Panc1 (cell line): ENCODE measurements around the gene KRT15. TPM values are rescaled to one million over a fixed set of nuclear protein-coding genes. Genes with fewer than 3 reads are reported as not detected.
A peak's percentile ranks its signal among the peaks of the same experiment; 100 is the strongest.

Source experiments
- ATAC-seq: fragments of 200-7000 bp; cut with Tn5 transposase; 2 replicates; pipeline ENCODE4 v1.9.1; 2020; ENCODE audit warnings: mild to moderate bottlenecking, moderate library complexity
- Bru-seq: library from RNA; stranded (reverse); fragments of 400-500 nt; gene quantifications from one replicate; lab custom pipeline; 2021; lab: Mats Ljungman, UMichigan
- BruChase-seq, 2 experiments: library from RNA; stranded (reverse); fragments of 400-500 nt; gene quantifications; one replicate each; lab custom pipeline; 2021; lab: Mats Ljungman, UMichigan
- BruUV-seq: library from RNA; stranded (reverse); fragments of 400-500 nt; replicated peaks from 2 replicates; lab custom pipeline; 2021; lab: Mats Ljungman, UMichigan
- CTCF ChIA-PET: fragments of 300-600 bp; sonication (Branson Sonifier 250); formaldehyde crosslinking; loops from one replicate; lab custom pipeline; 2022; ENCODE audit warnings: antibody characterized with exemption; lab: Charles Lee
- POLR2A ChIA-PET: fragments of 300-600 bp; sonication (Branson Sonifier 250); formaldehyde crosslinking; loops from one replicate; lab custom pipeline; 2022; ENCODE audit warnings: antibody characterized with exemption; lab: Charles Lee
- DNase-seq: peaks from one replicate; pipeline ENCODE4 v3.0.0-alpha.2; 2010; ENCODE audit warnings: low read depth, low spot score
- H3K27ac ChIP-seq: 2 replicates; pipeline ENCODE4 v1.5.1; 2011; ENCODE audit warnings: mild to moderate bottlenecking, low read length, inconsistent platforms
- H3K27me3 ChIP-seq: fragments of 200-500 bp; sonication (Bioruptor generic); 2 replicates; pipeline ENCODE4 v1.6.0; 2014; ENCODE audit warnings: low read length, inconsistent platforms; ENCODE audit not compliant: control insufficient read depth, insufficient read depth
- H3K36me3 ChIP-seq: fragments of 200-500 bp; sonication (Bioruptor generic); 2 replicates; pipeline ENCODE4 v1.5.1; 2014; ENCODE audit warnings: inconsistent platforms, mild to moderate bottlenecking, low read length, moderate library complexity; ENCODE audit not compliant: control insufficient read depth, insufficient read depth
- H3K4me1 ChIP-seq: 2 replicates; pipeline ENCODE4 v1.5.1; 2011; ENCODE audit warnings: inconsistent platforms, mild to moderate bottlenecking, low read length, moderate library complexity; ENCODE audit not compliant: control insufficient read depth, insufficient read depth
- H3K4me3 ChIP-seq, 2 experiments: 2 replicates each; pipeline ENCODE4 v1.5.1; 2011 to 2012; ENCODE audit warnings: low read depth in 2 of 2, low read length in 2 of 2, mild to moderate bottlenecking in 2 of 2, inconsistent platforms in 1 of 2, moderate library complexity in 1 of 2
- H3K9me3 ChIP-seq: fragments of 200-500 bp; sonication (Bioruptor generic); 2 replicates; pipeline ENCODE4 v1.5.1; 2014; ENCODE audit warnings: low read depth, mild to moderate bottlenecking, inconsistent platforms, low read length, moderate library complexity; ENCODE audit not compliant: control insufficient read depth, insufficient read depth
- CTCF ChIP-seq: fragments of 450-650 bp; IDR thresholded peaks from 2 replicates; pipeline ENCODE4 v1.5.1; 2017; ENCODE audit warnings: mild to moderate bottlenecking
- POLR2AphosphoS5 ChIP-seq: IDR thresholded peaks from 2 replicates; pipeline ENCODE4 v1.6.1; 2012; ENCODE audit warnings: mild to moderate bottlenecking, low read depth, low read length, moderate library complexity
- REST ChIP-seq, 2 experiments: IDR thresholded peaks; 2 replicates each; pipeline ENCODE4 v1.6.1; 2011 to 2012; ENCODE audit warnings: low read depth in 2 of 2, control low read depth in 1 of 2, low read length in 1 of 2, mild to moderate bottlenecking in 1 of 2, moderate library complexity in 1 of 2; ENCODE audit not compliant: insufficient read depth in 1 of 2
- SIN3A ChIP-seq: IDR thresholded peaks from 2 replicates; pipeline ENCODE4 v1.6.1; 2012; ENCODE audit warnings: low read depth, mild to moderate bottlenecking, low read length, moderate library complexity, borderline replicate concordance; ENCODE audit not compliant: insufficient read depth
- TCF7L2 ChIP-seq: IDR thresholded peaks from 2 replicates; pipeline ENCODE4 v1.6.1; 2011; ENCODE audit warnings: mild to moderate bottlenecking, low read depth, low read length, inconsistent platforms
- in situ Hi-C: cut with HindIII; loops from 2 replicates; pipeline ENCODE4 v1.10.0; 2016; ENCODE audit warnings: low sequenced_read_pairs, low pct_unique_long_range_greater_than_20kb
- intact Hi-C: fragments of 100-400 bp; cut with micrococcal nuclease; formaldehyde crosslinking; loops from one replicate; pipeline ENCODE4 v1.10.0; 2022; ENCODE audit not compliant: unreplicated experiment
- long read RNA-seq: library from polyadenylated mRNA; unstranded; transcript quantifications from one replicate; pipeline ENCODE4 v2.0.0, GENCODE V29; 2021; ENCODE audit not compliant: unreplicated experiment
- polyA plus RNA-seq: library from polyadenylated mRNA; unstranded; fragments of >200 nt; gene quantifications from one replicate; pipeline ENCODE4 v1.2.1, GENCODE V29; 2012; ENCODE audit warnings: missing spikeins; ENCODE audit not compliant: insufficient read length
- total RNA-seq: library from RNA; stranded (reverse); gene quantifications from one replicate; pipeline ENCODE4 v1.2.1, GENCODE V29; 2021; ENCODE audit not compliant: unreplicated experiment

The KRT15 gene
- total RNA-seq (70.4 TPM), Bru-seq, nascent RNA (percentile 70 among the genes with signal in this experiment), BruChase-seq, experiment 1, labeled RNA remaining after a 2-hour chase (percentile 69 among the genes with signal in this experiment), BruChase-seq, experiment 2, labeled RNA remaining after a 6-hour chase (percentile 76 among the genes with signal in this experiment)
- polyA plus RNA-seq: 88.0 TPM
- long read RNA-seq, partial matches to known transcripts: 37 of 84 reads
- long read RNA-seq, other reads (novel, unspliced or antisense): 47 of 84 reads

GRCh38 chr17:41518789-41519449 is at the start of gene KRT15:
KRT15 (minus strand) TSS chr17:41518890; CDS start chr17:41518827, 63 bp downstream.
- ChIA-PET POLR2A (interaction anchor here (0.8 kb wide), 1 partner anchor 26 kb away, joined by 3 read pairs; no protein-coding TSS in a partner anchor), CTCF (interaction anchor here (0.6 to 1.5 kb wide), 4 partner anchors 30 to 768 kb away, joined by 3 to 22 read pairs (median 4); no protein-coding TSS in a partner anchor)
- no TSS peak for BruUV-seq
- intact Hi-C loops: no loop called here
- TF ChIP-seq SIN3A: no peak
- peak; percentile 41; the same call in 1 of the 2 replicates for TF ChIP-seq POLR2AphosphoS5
- no peak for DNase-seq
- peak; percentile 22 for ATAC-seq
- H3K27ac ChIP-seq: peak within 1 kb of the TSS; percentile 96
- H3K4me3 ChIP-seq: peak within 1 kb of the TSS in 1 of 2 experiments; percentile 17; a peak in 1 of 4 replicates
- in situ Hi-C loops: no loop called here
- no peaks in the 10 kb centered on the region for H3K27me3 ChIP-seq
- H3K4me1 ChIP-seq: peaks cover 68% of the 10 kb centered on the region
- H3K36me3 ChIP-seq: peaks cover 3% of the 10 kb centered on the region; the same call in 1 of the 2 replicates
- no peaks in the 10 kb centered on the region for H3K9me3 ChIP-seq

- intact Hi-C loops: no loop called here
- no peak overlapping the region for H3K4me3 ChIP-seq
- no TSS peak for BruUV-seq
- in situ Hi-C loops: no loop called here
- ChIA-PET POLR2A (no interaction called here), CTCF (no interaction called here)
- H3K27me3 ChIP-seq: peaks cover 3% of the 10 kb centered on the region; the same call in 1 of the 2 replicates
- DNase-seq (no peak), ATAC-seq (no peak)
- H3K27ac ChIP-seq: no peak overlapping the region
- H3K36me3 ChIP-seq: no peaks in the 10 kb centered on the region
- TF ChIP-seq CTCF (no peak), SIN3A (no peak), REST (IDR thresholded peaks at IDR 0.05; ENCODE audit: insufficient read depth in 1 of 2, low read depth in 2 of 2, low read length in 1 of 2) (no peak), POLR2AphosphoS5 (no peak), TCF7L2 (no peak)
- no peaks in the 10 kb centered on the region for H3K9me3 ChIP-seq
- no peaks in the 10 kb centered on the region for H3K4me1 ChIP-seq
Observed at GRCh38 chr17:41567317-41567716, 48.6 kb upstream of the KRT15 start.
